GM23338 (cell line): ENCODE measurements around the gene LONRF2. TPM values are rescaled to one million over a fixed set of nuclear protein-coding genes. Genes with fewer than 3 reads are reported as not detected.
"Not testable (repeated sequence)": the region's sequence is repeated elsewhere in the genome, so short reads cannot be mapped to it uniquely, and the experiment has no call there.

Experiments used
- ATAC-seq: fragments of 200-7000 bp; cut with Tn5 transposase; 3 replicates; pipeline ENCODE4 v1.9.1; 2020
- DNase-seq: peaks from one replicate; pipeline ENCODE4 v3.0.0-alpha.2; 2015; ENCODE audit warnings: low spot score
- H2AFZ ChIP-seq: fragments of 200-600 bp; sonication (generic); 2 replicates; pipeline ENCODE4 v1.8.0; 2016; ENCODE audit warnings: antibody characterized with exemption, mild to moderate bottlenecking, moderate library complexity
- H3F3A ChIP-seq: fragments of 200-600 bp; sonication (generic); replicated peaks from 2 replicates; pipeline ENCODE4 v1.8.0; 2017; ENCODE audit warnings: antibody characterized with exemption, mixed run types, low read depth
- H3K27ac ChIP-seq: fragments of 200-600 bp; sonication (generic); 2 replicates; pipeline ENCODE4 v1.6.1; 2016; ENCODE audit warnings: low read depth
- H3K27me3 ChIP-seq: fragments of 200-600 bp; sonication (generic); 2 replicates; pipeline ENCODE4 v1.8.0; 2016; ENCODE audit warnings: mild to moderate bottlenecking, mixed run types, moderate library complexity; ENCODE audit not compliant: insufficient read depth
- H3K36me3 ChIP-seq: fragments of 200-600 bp; sonication (generic); 2 replicates; pipeline ENCODE4 v1.8.0; 2016; ENCODE audit warnings: mild to moderate bottlenecking; ENCODE audit not compliant: insufficient read depth
- H3K4me1 ChIP-seq: fragments of 200-600 bp; sonication (generic); 2 replicates; pipeline ENCODE4 v1.8.0; 2016; ENCODE audit warnings: mild to moderate bottlenecking, moderate library complexity; ENCODE audit not compliant: insufficient read depth
- H3K4me2 ChIP-seq: fragments of 200-600 bp; sonication (generic); 2 replicates; pipeline ENCODE4 v1.7.1; 2017; ENCODE audit warnings: mixed run types
- H3K4me3 ChIP-seq: fragments of 200-600 bp; sonication (generic); 2 replicates; pipeline ENCODE4 v1.6.1; 2016; ENCODE audit warnings: mixed run types
- H3K79me2 ChIP-seq: fragments of 200-600 bp; sonication (generic); replicated peaks from 2 replicates; pipeline ENCODE4 v1.8.0; 2017; ENCODE audit warnings: mild to moderate bottlenecking; ENCODE audit not compliant: insufficient read depth
- H3K9me2 ChIP-seq: fragments of 200-600 bp; sonication (generic); 2 replicates; pipeline ENCODE4 v1.8.0; 2017; ENCODE audit not compliant: insufficient read depth
- H4K20me1 ChIP-seq: fragments of 200-600 bp; sonication (generic); replicated peaks from 2 replicates; pipeline ENCODE4 v1.8.0; 2017; ENCODE audit warnings: mild to moderate bottlenecking; ENCODE audit not compliant: insufficient read depth
- H3K27ac Mint-ChIP-seq: 2 replicates; pipeline ENCODE4 v1.8.0; 2020; ENCODE audit warnings: inconsistent platforms, mild to moderate bottlenecking, moderate library complexity, mixed read lengths
- H3K27me3 Mint-ChIP-seq: 3 replicates; pipeline ENCODE4 v1.8.0; 2022; ENCODE audit warnings: low read depth, mild to moderate bottlenecking, moderate library complexity, mixed read lengths, inconsistent platforms; ENCODE audit not compliant: insufficient read depth, poor library complexity
- H3K36me3 Mint-ChIP-seq: 3 replicates; pipeline ENCODE4 v1.8.0; 2021; ENCODE audit warnings: low read depth, mild to moderate bottlenecking, inconsistent platforms, moderate library complexity, mixed read lengths
- H3K4me1 Mint-ChIP-seq: 3 replicates; pipeline ENCODE4 v1.8.0; 2020; ENCODE audit warnings: mild to moderate bottlenecking, inconsistent platforms, mixed read lengths
- H3K4me3 Mint-ChIP-seq: 3 replicates; pipeline ENCODE4 v1.8.0; 2021; ENCODE audit warnings: moderate library complexity, mild to moderate bottlenecking, inconsistent platforms, mixed read lengths
- H3K9me3 Mint-ChIP-seq: 3 replicates; pipeline ENCODE4 v1.8.0; 2020; ENCODE audit warnings: moderate library complexity, mild to moderate bottlenecking, inconsistent platforms, mixed read lengths
- EZH2 ChIP-seq: fragments of 200-600 bp; sonication (generic); IDR thresholded peaks from one replicate; pipeline ENCODE4 v1.8.0; 2017; ENCODE audit warnings: antibody characterized with exemption, mild to moderate bottlenecking, low read depth; ENCODE audit not compliant: unreplicated experiment
- EZH2phosphoT487 ChIP-seq: fragments of 200-600 bp; sonication (generic); IDR thresholded peaks from one replicate; pipeline ENCODE4 v1.8.1; 2018; ENCODE audit warnings: antibody characterized with exemption; ENCODE audit not compliant: unreplicated experiment
- JUNB ChIP-seq: IDR thresholded peaks from one replicate; pipeline ENCODE4 v1.6.1; 2016; ENCODE audit warnings: antibody characterized with exemption; ENCODE audit not compliant: unreplicated experiment
- POLR2AphosphoS5 ChIP-seq: IDR thresholded peaks from 2 replicates; pipeline ENCODE4 v1.6.1; 2016; ENCODE audit warnings: antibody characterized with exemption, low read depth
- STAT1 ChIP-seq: IDR thresholded peaks from one replicate; pipeline ENCODE4 v1.6.1; 2016; ENCODE audit warnings: antibody characterized with exemption; ENCODE audit not compliant: unreplicated experiment
- ZNF114 ChIP-seq: fragments of 250-450 bp; sonication (Bioruptor Pico); IDR thresholded peaks from 2 replicates; pipeline ENCODE4 v1.5.0; 2020; ENCODE audit warnings: mild to moderate bottlenecking, moderate library complexity
- polyA plus RNA-seq: library from polyadenylated mRNA; unstranded; fragments of >200 nt; fragmentation: Nextera tagmentation; extraction: Ambion mirVana; gene quantifications from 2 replicates; pipeline ENCODE4 v1.2.1, GENCODE V29; 2016
- total RNA-seq: library from RNA; depleted of rRNA; stranded (reverse); fragments of >200 nt; shearing (Covaris generic); gene quantifications from 2 replicates; pipeline ENCODE4 v1.2.3, GENCODE V29; 2014

LONRF2 gene
- total and polyA plus RNA-seq, 2 experiments from 2014 or later = 0.05 to 0.24 TPM

DNA sequence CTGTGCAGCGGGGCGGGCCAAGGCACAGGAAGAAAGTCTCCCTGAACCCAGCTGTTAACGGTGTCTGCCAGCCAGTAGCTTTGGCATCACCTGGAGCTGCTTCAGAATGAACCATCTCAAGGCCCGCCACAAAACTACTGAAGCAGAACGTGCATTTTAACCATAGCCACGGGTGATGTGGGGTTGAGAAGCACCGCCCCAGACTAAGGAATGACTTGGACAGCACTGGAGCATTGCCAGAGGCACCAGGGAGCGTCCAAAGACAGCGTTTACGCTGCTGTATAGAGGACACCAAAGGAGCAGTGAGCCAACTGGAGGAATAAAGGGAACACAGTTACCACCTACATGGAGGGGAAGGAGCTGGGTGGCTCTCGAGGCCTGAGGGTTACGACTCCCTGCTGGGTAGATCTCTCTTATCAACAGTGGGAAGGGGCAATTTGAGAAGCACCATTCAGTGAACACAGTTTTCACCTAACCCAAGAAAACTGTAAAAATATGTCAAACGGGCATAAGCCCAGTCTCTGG, 28.4 kb upstream of the LONRF2 start:
- Histone ChIP-seq H3K27me3 (no peaks in the 10 kb centered on the region), H3K4me2 (no peak overlapping the region), H3K4me1 (no peaks in the 10 kb centered on the region), H2AFZ (no peak overlapping the region), H3K4me3 (no peak overlapping the region), H3K36me3 (no peaks in the 10 kb centered on the region), H3K27ac (no peak overlapping the region), H3K79me2 (no peaks in the 10 kb centered on the region), H3F3A (no peaks in the 10 kb centered on the region), H3K9me2 (peaks cover 12% of the 10 kb centered on the region; the same call in 1 of the 2 replicates), H4K20me1 (no peaks in the 10 kb centered on the region)
- no peak overlapping the region for H3K4me3 Mint-ChIP-seq
- no peak for DNase-seq
- H3K9me3 Mint-ChIP-seq = peaks cover 4% of the 10 kb centered on the region; the same call in 2 of the 3 replicates
- H3K27me3 Mint-ChIP-seq = peaks cover 4% of the 10 kb centered on the region
- H3K36me3 Mint-ChIP-seq = no peaks in the 10 kb centered on the region; the same call in 2 of the 3 replicates
- TF ChIP-seq POLR2AphosphoS5 = no peak
- TF ChIP-seq EZH2 = no peak
- TF ChIP-seq JUNB = no peak
- no peak overlapping the region for H3K27ac Mint-ChIP-seq
- no peak for ATAC-seq
- no peaks in the 10 kb centered on the region for H3K4me1 Mint-ChIP-seq

DNA sequence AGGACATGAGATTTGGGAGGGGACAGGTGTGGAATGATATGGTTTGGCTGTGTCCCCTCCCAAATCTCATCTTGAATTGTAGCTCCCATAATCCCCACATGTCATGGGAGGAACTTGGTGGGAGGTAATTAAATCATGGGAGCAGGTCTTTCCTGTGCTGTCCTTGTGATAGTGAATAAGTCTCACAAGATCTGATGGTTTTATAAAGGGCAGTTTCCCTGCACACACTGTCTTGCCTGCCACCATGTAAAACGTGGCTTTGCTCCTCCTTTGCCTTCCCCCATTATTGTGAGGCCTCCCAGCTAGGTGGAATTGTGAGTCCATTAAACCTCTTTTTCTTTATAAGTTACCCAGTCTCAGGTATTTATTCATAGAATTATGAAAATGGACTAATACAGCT, 22.8 kb upstream of the LONRF2 start:
- H3K4me3 ChIP-seq, ATAC-seq, H3K27me3 Mint-ChIP-seq, H3K9me2 ChIP-seq, DNase-seq, H3K36me3 ChIP-seq, H3F3A ChIP-seq, H3K27me3 ChIP-seq, H3K4me3 Mint-ChIP-seq, H3K4me1 ChIP-seq, H4K20me1 ChIP-seq, H3K27ac Mint-ChIP-seq, H3K4me1 Mint-ChIP-seq, H2AFZ ChIP-seq, H3K27ac ChIP-seq, H3K4me2 ChIP-seq, H3K79me2 ChIP-seq: not testable (repeated sequence)
- Mint-ChIP-seq H3K36me3 (peaks cover 12% of the 10 kb centered on the region), H3K9me3 (peaks cover 30% of the 10 kb centered on the region)

GRCh38 chr2:100344433-100344832, 22.1 kb upstream of the LONRF2 start:
- H3K27ac Mint-ChIP-seq = no peak overlapping the region
- no peak overlapping the region for H3K27ac ChIP-seq
- no peak overlapping the region for H3K4me3 ChIP-seq
- H3K27me3 ChIP-seq = no peaks in the 10 kb centered on the region
- TF ChIP-seq STAT1 (no peak), EZH2phosphoT487 (no peak), ZNF114 (CRISPR knock-in tag) (no peak)
- H3K27me3 Mint-ChIP-seq = peaks cover 2% of the 10 kb centered on the region
- ATAC-seq (no peak), DNase-seq (no peak)
- H3F3A ChIP-seq = no peaks in the 10 kb centered on the region
- no peaks in the 10 kb centered on the region for H3K79me2 ChIP-seq
- H3K4me2 ChIP-seq = no peak overlapping the region
- peaks cover 12% of the 10 kb centered on the region for H3K36me3 Mint-ChIP-seq
- H3K36me3 ChIP-seq = no peaks in the 10 kb centered on the region
- no peaks in the 10 kb centered on the region for H4K20me1 ChIP-seq
- peaks cover 26% of the 10 kb centered on the region for H3K9me3 Mint-ChIP-seq
- H3K4me3 Mint-ChIP-seq = no peak overlapping the region
- H3K4me1 Mint-ChIP-seq = no peaks in the 10 kb centered on the region
- H2AFZ ChIP-seq = no peak overlapping the region
- H3K9me2 ChIP-seq = peaks cover 7% of the 10 kb centered on the region; the same call in 1 of the 2 replicates
- no peaks in the 10 kb centered on the region for H3K4me1 ChIP-seq

DNA sequence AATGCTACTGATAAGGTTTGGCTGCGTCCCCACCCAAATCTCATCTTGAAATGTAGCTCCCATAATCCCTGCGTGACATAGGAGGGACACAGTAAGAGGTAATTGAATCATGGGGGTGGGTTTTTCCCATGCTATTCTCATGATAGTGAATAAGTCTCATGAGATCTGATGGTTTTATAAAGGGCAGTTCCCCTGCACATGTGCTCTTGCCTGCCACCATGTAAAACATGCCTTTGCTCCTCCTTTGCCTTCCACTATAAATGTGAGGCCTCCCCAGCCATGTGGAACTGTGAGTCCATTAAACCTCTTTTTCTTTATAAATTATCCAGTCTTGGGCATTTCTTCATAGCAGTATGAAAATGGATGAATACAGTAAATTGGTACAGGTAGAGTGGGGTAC, 20.2 kb upstream of the LONRF2 start:
- not testable (repeated sequence) for H3K4me1 Mint-ChIP-seq, H3K9me2 ChIP-seq, H3K4me3 Mint-ChIP-seq, DNase-seq, H3F3A ChIP-seq, H4K20me1 ChIP-seq, H3K4me1 ChIP-seq, H3K4me3 ChIP-seq, H3K27me3 ChIP-seq, H3K4me2 ChIP-seq, H2AFZ ChIP-seq, H3K79me2 ChIP-seq, H3K36me3 ChIP-seq, H3K27ac Mint-ChIP-seq, ATAC-seq, H3K27me3 Mint-ChIP-seq, H3K27ac ChIP-seq
- Mint-ChIP-seq H3K36me3 (peaks cover 12% of the 10 kb centered on the region), H3K9me3 (peaks cover 26% of the 10 kb centered on the region)
